HCT116 (cell line): ENCODE data around the gene CAMK2D. TPM values are rescaled to one million over a fixed set of nuclear protein-coding genes. Genes with fewer than 3 reads are reported as not detected.

Source experiments
- ATAC-seq: fragments of 200-7000 bp; cut with Tn5 transposase; 2 replicates; pipeline ENCODE4 v1.9.1; 2020; ENCODE audit warnings: mild to moderate bottlenecking, moderate library complexity
- BruUV-seq: library from RNA; stranded (reverse); fragments of 400-500 nt; replicated peaks from 2 replicates; lab custom pipeline; 2021; lab: Mats Ljungman, UMichigan
- CTCF ChIA-PET: fragments of 300-600 bp; sonication (Branson Sonifier 250); formaldehyde crosslinking; loops from one replicate; lab custom pipeline; 2021; ENCODE audit warnings: antibody characterized with exemption; lab: Charles Lee
- POLR2A ChIA-PET: fragments of 300-600, 350-600 bp; sonication (Branson Sonifier 250); formaldehyde crosslinking; loops from one replicate; lab custom pipeline; 2021; ENCODE audit warnings: antibody characterized with exemption; lab: Charles Lee
- RAD21 ChIA-PET, 2 experiments: fragments of 300-600 bp; sonication (Branson Sonifier 250); formaldehyde crosslinking; loops; one replicate each; lab custom pipeline; 2023; ENCODE audit warnings: low total read pairs in 2 of 2; ENCODE audit not compliant: uncharacterized antibody in 2 of 2, unreplicated experiment in 2 of 2, low non-redundant PET in 1 of 2; lab: Charles Lee
- DNase-seq: peaks from one replicate; pipeline ENCODE4 v3.0.0-alpha.2; 2010; ENCODE audit warnings: low read depth, low spot score
- H2AFZ ChIP-seq: fragments of 200-600 bp; shearing (Covaris generic), sonication (generic); 2 replicates; pipeline ENCODE4 v1.6.1; 2017; ENCODE audit warnings: low read depth, mixed run types, mixed read lengths, antibody characterized with exemption, low read length; ENCODE audit not compliant: poor library complexity, severe bottlenecking
- H3K27ac ChIP-seq: 2 replicates; pipeline ENCODE4 v1.5.1; 2012; ENCODE audit warnings: low read depth, low read length
- H3K27me3 ChIP-seq: fragments of 200-600 bp; sonication (generic); 2 replicates; pipeline ENCODE4 v1.6.1; 2016; ENCODE audit warnings: mixed run types, low read length, mixed read lengths; ENCODE audit not compliant: insufficient read depth
- H3K36me3 ChIP-seq, 2 experiments: fragments of 200-500 bp in 1 of 2; fragments of 200-600 bp in 1 of 2; sonication (Bioruptor generic) in 1 of 2; sonication (generic) in 1 of 2; 2 replicates each; pipeline versions ENCODE4 v1.5.1 to v1.6.1; 2014 to 2016; ENCODE audit warnings: low read length in 2 of 2, inconsistent platforms in 1 of 2, mixed read lengths in 1 of 2, mixed run types in 1 of 2; ENCODE audit not compliant: insufficient read depth in 2 of 2, control insufficient read depth in 1 of 2
- H3K4me1 ChIP-seq, 2 experiments: fragments of 200-600 bp in 1 of 2; sonication (generic) in 1 of 2; 2 replicates each; pipeline versions ENCODE4 v1.5.1 to v1.6.1; 2012 to 2017; ENCODE audit warnings: low read length in 2 of 2, inconsistent platforms in 1 of 2, mild to moderate bottlenecking in 1 of 2, mixed read lengths in 1 of 2, mixed run types in 1 of 2, moderate library complexity in 1 of 2; ENCODE audit not compliant: insufficient read depth in 2 of 2, control insufficient read depth in 1 of 2
- H3K4me2 ChIP-seq: fragments of 200-600 bp; sonication (generic); 2 replicates; pipeline ENCODE4 v1.6.1; 2017; ENCODE audit warnings: mixed run types, low read length, mixed read lengths
- H3K4me3 ChIP-seq, 2 experiments: fragments of 200-600 bp in 1 of 2; sonication (generic) in 1 of 2; replicated peaks in 1 of 2; 2 replicates each; pipeline ENCODE4 v1.5.1; 2011 to 2016; ENCODE audit warnings: low read length in 2 of 2, control low read depth in 1 of 2, low read depth in 1 of 2, mild to moderate bottlenecking in 1 of 2, mixed read lengths in 1 of 2, mixed run types in 1 of 2
- H3K79me2 ChIP-seq: fragments of 200-600 bp; sonication (generic); 2 replicates; pipeline ENCODE4 v1.6.1; 2017; ENCODE audit warnings: mild to moderate bottlenecking, mixed run types, low read length, moderate library complexity, mixed read lengths; ENCODE audit not compliant: insufficient read depth
- H3K9ac ChIP-seq: fragments of 200-600 bp; sonication (generic); 2 replicates; pipeline ENCODE4 v1.6.1; 2016; ENCODE audit warnings: low read length, mixed read lengths
- H3K9me2 ChIP-seq: fragments of 200-600 bp; sonication (generic), shearing (Covaris generic); 2 replicates; pipeline ENCODE4 v1.6.1; 2017; ENCODE audit warnings: mixed run types, mild to moderate bottlenecking, moderate library complexity; ENCODE audit not compliant: insufficient read depth
- H3K9me3 ChIP-seq, 2 experiments: fragments of 200-500 bp in 1 of 2; fragments of 200-600 bp in 1 of 2; sonication (Bioruptor generic) in 1 of 2; sonication (generic) in 1 of 2; 2 replicates each; pipeline ENCODE4 v1.6.1; 2014 to 2017; ENCODE audit warnings: low read length in 2 of 2, mixed read lengths in 2 of 2, inconsistent platforms in 1 of 2, low read depth in 1 of 2, mild to moderate bottlenecking in 1 of 2, mixed run types in 1 of 2, moderate library complexity in 1 of 2; ENCODE audit not compliant: control insufficient read depth in 1 of 2, insufficient read depth in 1 of 2
- H4K20me1 ChIP-seq: fragments of 200-600 bp; sonication (generic), shearing (Covaris generic); 2 replicates; pipeline ENCODE4 v1.6.1; 2017; ENCODE audit warnings: mixed run types, mild to moderate bottlenecking, moderate library complexity; ENCODE audit not compliant: insufficient read depth
- CEBPB ChIP-seq: IDR thresholded peaks from 2 replicates; pipeline ENCODE4 v1.6.1; 2012; ENCODE audit warnings: low read depth
- ELF1 ChIP-seq: IDR thresholded peaks from 2 replicates; pipeline ENCODE4 v1.6.1; 2012; ENCODE audit warnings: low read depth, borderline replicate concordance
- EZH2phosphoT487 ChIP-seq: fragments of 200-600 bp; IDR thresholded peaks from 2 replicates; pipeline ENCODE4 v1.6.1; 2018; ENCODE audit warnings: antibody characterized with exemption, borderline replicate concordance
- FOSL1 ChIP-seq: IDR thresholded peaks from 2 replicates; pipeline ENCODE4 v1.6.1; 2012; ENCODE audit warnings: low read depth
- MAX ChIP-seq: IDR thresholded peaks from 2 replicates; pipeline ENCODE4 v1.6.1; 2012
- POLR2A ChIP-seq: IDR thresholded peaks from 2 replicates; pipeline ENCODE4 v1.7.0; 2011; ENCODE audit warnings: borderline replicate concordance; ENCODE audit not compliant: insufficient read depth, insufficient read length; ENCODE audit errors: extremely low read depth
- SIN3A ChIP-seq: IDR thresholded peaks from 2 replicates; pipeline ENCODE4 v1.6.1; 2012; ENCODE audit warnings: low read depth
- SP1 ChIP-seq: IDR thresholded peaks from 2 replicates; pipeline ENCODE4 v1.6.1; 2012; ENCODE audit warnings: low read depth
- TCF7L2 ChIP-seq: IDR thresholded peaks from 2 replicates; pipeline ENCODE4 v1.7.0; 2011; ENCODE audit warnings: borderline replicate concordance, inconsistent platforms; ENCODE audit not compliant: insufficient read depth, insufficient read length; ENCODE audit errors: extremely low read depth
- YY1 ChIP-seq: IDR thresholded peaks from 2 replicates; pipeline ENCODE4 v1.6.1; 2011; ENCODE audit warnings: low read length, low read depth, moderate library complexity, mild to moderate bottlenecking; ENCODE audit not compliant: insufficient replicate concordance; ENCODE audit errors: extremely low read depth
- ZFX ChIP-seq: fragments of 450-650 bp; IDR thresholded peaks from 2 replicates; pipeline ENCODE4 v1.6.1; 2017
- ZNF274 ChIP-seq: fragments of 200-500 bp; sonication (Bioruptor generic); IDR thresholded peaks from 2 replicates; pipeline ENCODE4 v1.6.1; 2014; ENCODE audit warnings: mild to moderate bottlenecking, low read depth, low read length, inconsistent platforms
- intact Hi-C: fragments of 100-400 bp; cut with micrococcal nuclease; formaldehyde crosslinking; loops from 2 replicates; pipeline ENCODE4 v1.10.0; 2022
- total RNA-seq: library from RNA; stranded (reverse); gene quantifications from one replicate; pipeline ENCODE4 v1.2.1, GENCODE V29; 2021; ENCODE audit not compliant: unreplicated experiment

Gene CAMK2D
- total RNA-seq, 1 experiment from 2014 or later, result 67.0 TPM

- POLR2A ChIA-PET, result no interaction called here
- no peaks in the 10 kb centered on the region for H3K27me3 ChIP-seq
- CTCF ChIA-PET, result interaction anchor here (0.9 kb wide), 1 partner anchor 10 kb away, joined by 3 read pairs; no protein-coding TSS in a partner anchor
Measured at GRCh38 chr4:113596396-113596795, 165.1 kb downstream of the CAMK2D start.

GRCh38 chr4:113594231-113594556, 167.3 kb downstream of the CAMK2D start:
- ATAC-seq (no peak), DNase-seq (no peak)
- Histone ChIP-seq H2AFZ (no peak overlapping the region), H3K27me3 (no peaks in the 10 kb centered on the region), H3K9me2 (no peaks in the 10 kb centered on the region), H3K9ac (no peak overlapping the region), H3K4me3 (no peak overlapping the region), H3K4me1 (peaks cover 0 to 3% of the 10 kb centered on the region in 2 experiments; a peak in 1 of 4 replicates), H3K36me3 (no peaks in the 10 kb centered on the region), H3K4me2 (no peak overlapping the region), H3K27ac (no peak overlapping the region), H3K79me2 (no peaks in the 10 kb centered on the region), H3K9me3 (no peaks in the 10 kb centered on the region), H4K20me1 (no peaks in the 10 kb centered on the region)
- TF ChIP-seq ZNF274 (no peak), TCF7L2 (no peak), EZH2phosphoT487 (no peak), ELF1 (no peak)
- RAD21 ChIA-PET, result no interaction called here
- POLR2A ChIA-PET, result no interaction called here
- BruUV-seq, result no TSS peak
- intact Hi-C loops, result no loop called here
- CTCF ChIA-PET, result no interaction called here

More at GRCh38 chr4:113596396-113596795, 165.1 kb downstream of the CAMK2D start:
- Histone ChIP-seq H3K9me2 (no peaks in the 10 kb centered on the region), H3K4me1 (peaks cover 0 to 3% of the 10 kb centered on the region in 2 experiments; a peak in 1 of 4 replicates), H3K79me2 (no peaks in the 10 kb centered on the region), H3K4me3 (no peak overlapping the region), H2AFZ (no peak overlapping the region), H3K4me2 (no peak overlapping the region)
- RAD21 ChIA-PET, result no interaction called here
- ATAC-seq, result peak; percentile 63
- TF ChIP-seq CEBPB, result peak; percentile 74
- TF ChIP-seq ZNF274, result no peak
- no peak for TF ChIP-seq ELF1
- no peak for TF ChIP-seq MAX
- peak; percentile 10; the same call in 1 of the 2 replicates for TF ChIP-seq FOSL1
- no peak for TF ChIP-seq EZH2phosphoT487
- peak; percentile 33 for TF ChIP-seq SP1
- TF ChIP-seq ZFX, result no peak
- no peak for TF ChIP-seq SIN3A
- TF ChIP-seq YY1, result no peak
- no peak for TF ChIP-seq POLR2A
- TF ChIP-seq, all 23 proteins: peak for 3
- intact Hi-C loops, result no loop called here
- Histone ChIP-seq H3K36me3 (no peaks in the 10 kb centered on the region), H3K9me3 (no peaks in the 10 kb centered on the region), H4K20me1 (no peaks in the 10 kb centered on the region), H3K9ac (no peak overlapping the region), H3K27ac (no peak overlapping the region)
- DNase-seq, result peak; percentile 21
- BruUV-seq, result no TSS peak
